IMR-90 (cell line): Measurements from ENCODE around the gene ADARB2. TPM values are rescaled to one million over a fixed set of nuclear protein-coding genes. Genes with fewer than 3 reads are reported as not detected.

ENCODE experiments used
- ATAC-seq: fragments of 200-7000 bp; cut with Tn5 transposase; 2 replicates; pipeline ENCODE4 v1.9.1; 2020; ENCODE audit warnings: low read depth, mild to moderate bottlenecking, moderate library complexity
- BruUV-seq: library from RNA; stranded (reverse); fragments of 400-500 nt; replicated peaks from 2 replicates; lab custom pipeline; 2021; lab: Mats Ljungman, UMichigan
- CTCF ChIA-PET: fragments of 300-600 bp; formaldehyde crosslinking; extraction: SDS; loops from one replicate; lab custom pipeline; 2021; ENCODE audit warnings: antibody characterized with exemption; lab: Yijun Ruan, JAX
- POLR2A ChIA-PET: fragments of 300-600 bp; sonication (Branson Sonifier 250); formaldehyde crosslinking; loops from one replicate; lab custom pipeline; 2022; ENCODE audit warnings: antibody characterized with exemption; ENCODE audit not compliant: unreplicated experiment; lab: Charles Lee
- DNase-seq: peaks from one replicate; pipeline ENCODE4 v3.0.0; 2013
- H2AFZ ChIP-seq: replicated peaks from 2 replicates; pipeline ENCODE3; 2013; ENCODE audit warnings: low read length, mild to moderate bottlenecking; ENCODE audit not compliant: poor library complexity
- H2AK5ac ChIP-seq: 2 replicates; pipeline ENCODE4 v1.6.1; 2013; ENCODE audit warnings: low read depth, low read length, inconsistent platforms
- H2AK9ac ChIP-seq: replicated peaks from 2 replicates; pipeline ENCODE3; 2013; ENCODE audit warnings: mild to moderate bottlenecking, low read depth, low read length, moderate library complexity; ENCODE audit not compliant: poor library complexity
- H2BK120ac ChIP-seq: 2 replicates; pipeline ENCODE4 v1.6.1; 2013; ENCODE audit warnings: low read depth, low read length, inconsistent platforms
- H2BK15ac ChIP-seq: 3 replicates; pipeline ENCODE4 v1.6.1; 2013; ENCODE audit warnings: low read depth, low read length, inconsistent platforms
- H2BK20ac ChIP-seq: 2 replicates; pipeline ENCODE4 v1.6.1; 2013; ENCODE audit warnings: low read depth, mild to moderate bottlenecking, inconsistent platforms, low read length, moderate library complexity
- H2BK5ac ChIP-seq: 2 replicates; pipeline ENCODE4 v1.6.1; 2013; ENCODE audit warnings: mild to moderate bottlenecking, low read depth, low read length, inconsistent platforms; ENCODE audit not compliant: poor library complexity, severe bottlenecking
- H3K14ac ChIP-seq: replicated peaks from 2 replicates; pipeline ENCODE4 v1.6.1; 2013; ENCODE audit warnings: low read depth, low read length, inconsistent platforms
- H3K18ac ChIP-seq: 2 replicates; pipeline ENCODE4 v1.6.1; 2013; ENCODE audit warnings: low read depth, low read length, control low read depth
- H3K23ac ChIP-seq: 2 replicates; pipeline ENCODE4 v1.6.1; 2013; ENCODE audit warnings: low read depth, low read length, inconsistent platforms
- H3K27ac ChIP-seq: 2 replicates; pipeline ENCODE4 v1.5.1; 2013; ENCODE audit warnings: mild to moderate bottlenecking, control low read depth, low read length; ENCODE audit not compliant: insufficient read depth
- H3K27me3 ChIP-seq: 2 replicates; pipeline ENCODE4 v1.6.1; 2013; ENCODE audit warnings: low read length; ENCODE audit not compliant: control insufficient read depth, insufficient read depth
- H3K36me3 ChIP-seq: 2 replicates; pipeline ENCODE4 v1.6.1; 2013; ENCODE audit warnings: low read length, mixed read lengths; ENCODE audit not compliant: control insufficient read depth, insufficient read depth
- H3K4ac ChIP-seq: 2 replicates; pipeline ENCODE4 v1.6.1; 2013; ENCODE audit warnings: low read depth, low read length, inconsistent platforms
- H3K4me1 ChIP-seq: 2 replicates; pipeline ENCODE4 v1.6.1; 2013; ENCODE audit warnings: low read length, mixed read lengths; ENCODE audit not compliant: control insufficient read depth, insufficient read depth
- H3K4me2 ChIP-seq: 2 replicates; pipeline ENCODE4 v1.6.1; 2013; ENCODE audit warnings: low read depth, mild to moderate bottlenecking, control low read depth, low read length, moderate library complexity
- H3K4me3 ChIP-seq: 2 replicates; pipeline ENCODE4 v1.5.1; 2013; ENCODE audit warnings: low read depth, mild to moderate bottlenecking, control low read depth, low read length, moderate library complexity; ENCODE audit not compliant: insufficient read depth
- H3K56ac ChIP-seq: 2 replicates; pipeline ENCODE4 v1.6.1; 2013; ENCODE audit warnings: low read length, inconsistent platforms; ENCODE audit not compliant: insufficient read depth; ENCODE audit errors: extremely low read depth
- H3K79me1 ChIP-seq, 2 experiments: 2 replicates each; pipeline ENCODE4 v1.6.1; 2013; ENCODE audit warnings: low read length in 2 of 2, inconsistent platforms in 1 of 2, low read depth in 1 of 2
- H3K9ac ChIP-seq: 2 replicates; pipeline ENCODE4 v1.6.1; 2013; ENCODE audit warnings: low read depth, low read length, control low read depth
- H3K9me1 ChIP-seq: 2 replicates; pipeline ENCODE4 v1.6.1; 2013; ENCODE audit warnings: low read length, inconsistent platforms; ENCODE audit not compliant: insufficient read depth
- H3K9me3 ChIP-seq: 2 replicates; pipeline ENCODE4 v1.6.1; 2013; ENCODE audit warnings: low read length; ENCODE audit not compliant: control insufficient read depth, insufficient read depth
- H4K20me1 ChIP-seq: 2 replicates; pipeline ENCODE4 v1.6.1; 2013; ENCODE audit warnings: low read length, inconsistent platforms; ENCODE audit not compliant: insufficient read depth
- H4K5ac ChIP-seq: 2 replicates; pipeline ENCODE4 v1.6.1; 2013; ENCODE audit warnings: mild to moderate bottlenecking, low read depth, low read length, control low read depth
- H4K8ac ChIP-seq, 2 experiments: 2 replicates each; pipeline ENCODE4 v1.6.1; 2013; ENCODE audit warnings: low read depth in 2 of 2, low read length in 2 of 2, control low read depth in 1 of 2, inconsistent platforms in 1 of 2
- H4K91ac ChIP-seq: 2 replicates; pipeline ENCODE4 v1.6.1; 2013; ENCODE audit warnings: low read depth, low read length, inconsistent platforms; ENCODE audit not compliant: insufficient read depth
- BHLHE40 ChIP-seq: fragments of 150-350 bp; IDR thresholded peaks from 2 replicates; pipeline ENCODE4 v1.6.1; 2016; ENCODE audit warnings: mild to moderate bottlenecking, low read depth, low read length
- CHD1 ChIP-seq: IDR thresholded peaks from 2 replicates; pipeline ENCODE4 v1.6.1; 2012; ENCODE audit warnings: low read depth, low read length, improper control_type of control experiment
- CTCF ChIP-seq: conservative IDR thresholded peaks from 2 replicates; pipeline ENCODE4 v1.5.1; 2012; ENCODE audit warnings: mild to moderate bottlenecking, low read depth, low read length, improper control_type of control experiment
- ELK1 ChIP-seq: fragments of 150-350 bp; IDR thresholded peaks from 2 replicates; pipeline ENCODE4 v1.6.1; 2016; ENCODE audit warnings: low read depth, mild to moderate bottlenecking, low read length, moderate library complexity, borderline replicate concordance
- MAFK ChIP-seq: IDR thresholded peaks from 2 replicates; pipeline ENCODE4 v1.6.1; 2012; ENCODE audit warnings: low read depth, low read length, improper control_type of control experiment
- MAZ ChIP-seq: IDR thresholded peaks from 2 replicates; pipeline ENCODE4 v1.6.1; 2012; ENCODE audit warnings: low read depth, mild to moderate bottlenecking, low read length, improper control_type of control experiment, moderate library complexity, borderline replicate concordance
- MXI1 ChIP-seq: IDR thresholded peaks from 2 replicates; pipeline ENCODE4 v1.6.1; 2012; ENCODE audit warnings: low read depth, mild to moderate bottlenecking, low read length, moderate library complexity, borderline replicate concordance
- NFE2L2 ChIP-seq: fragments of 150-350 bp; IDR thresholded peaks from 2 replicates; pipeline ENCODE4 v1.6.1; 2016; ENCODE audit warnings: low read depth, mild to moderate bottlenecking, low read length
- RCOR1 ChIP-seq: IDR thresholded peaks from 2 replicates; pipeline ENCODE4 v1.6.1; 2012; ENCODE audit warnings: mild to moderate bottlenecking, low read length, improper control_type of control experiment; ENCODE audit not compliant: insufficient replicate concordance
- RFX5 ChIP-seq: IDR thresholded peaks from 2 replicates; pipeline ENCODE4 v1.8.0; 2012; ENCODE audit warnings: low read depth, mild to moderate bottlenecking, low read length, moderate library complexity
- SMC3 ChIP-seq: fragments of 150-350 bp; IDR thresholded peaks from 2 replicates; pipeline ENCODE4 v1.6.1; 2016; ENCODE audit warnings: low read depth, mild to moderate bottlenecking, antibody characterized with exemption, low read length, moderate library complexity
- USF2 ChIP-seq: fragments of 150-350 bp; IDR thresholded peaks from 2 replicates; pipeline ENCODE4 v1.6.1; 2017; ENCODE audit warnings: mild to moderate bottlenecking, antibody characterized with exemption, low read length, low read depth
- WGBS, 2 experiments: methylation state at CpG; one replicate each; pipeline versions ENCODE4 v1.1.5 to v1.1.7; 2013; ENCODE audit warnings: missing lambda C conversion rate in 2 of 2; ENCODE audit not compliant: insufficient read length in 1 of 2; ENCODE audit errors: extremely low coverage in 2 of 2; 5-methylcytosine and 5-hydroxymethylcytosine counted together
- dilution Hi-C: fragments of 300-500 bp; cut with HindIII; formaldehyde crosslinking; loops from one replicate; pipeline ENCODE4 v1.14.3; 2018; ENCODE audit warnings: low sequenced_read_pairs; ENCODE audit not compliant: unreplicated experiment
- in situ Hi-C: fragments of 300-500 bp; cut with MboI; formaldehyde crosslinking; loops from 3 replicates; pipeline ENCODE4 v1.14.3; 2019; ENCODE audit warnings: low sequenced_read_pairs, inconsistent platforms, mixed read lengths
- intact Hi-C: fragments of 100-400 bp; cut with micrococcal nuclease; formaldehyde crosslinking; loops from 2 replicates; pipeline ENCODE4 v1.10.0; 2022
- polyA plus RNA-seq, 3 experiments: library from polyadenylated mRNA; depleted of rRNA; stranded (reverse); fragments of >200 nt; gene quantifications; 2 replicates each; pipeline ENCODE4 v1.2.3, GENCODE V29; 2012; ENCODE audit warnings: low replicate concordance in 1 of 3
- total RNA-seq: library from RNA; depleted of rRNA; stranded (reverse); fragments of >200 nt; gene quantifications from 2 replicates; pipeline ENCODE4 v1.2.3, GENCODE V29; 2012

Gene ADARB2
- total and polyA plus RNA-seq, 2 of the 4 experiments (the other 2 are of a cell fraction) = not detected

GRCh38 chr10:1174022-1174421 lies 563.3 kb downstream of the ADARB2 start:
- intact Hi-C loops = no loop called here
- Histone ChIP-seq H3K9me1 (no peaks in the 10 kb centered on the region; the same call in 1 of the 2 replicates), H4K8ac (no peak overlapping the region), H2BK20ac (no peak overlapping the region), H4K91ac (no peak overlapping the region), H3K14ac (no peak overlapping the region), H3K4me3 (no peak overlapping the region), H4K5ac (no peak overlapping the region), H3K9ac (no peak overlapping the region), H3K27ac (no peak overlapping the region), H2AFZ (no peak overlapping the region), H3K4ac (no peak overlapping the region), H4K20me1 (no peaks in the 10 kb centered on the region), H3K56ac (no peak overlapping the region; the same call in 1 of the 2 replicates), H2BK5ac (no peak overlapping the region), H3K36me3 (no peaks in the 10 kb centered on the region), H3K18ac (no peak overlapping the region), H2BK120ac (no peak overlapping the region), H3K79me1 (no peaks in the 10 kb centered on the region), H3K4me1 (no peaks in the 10 kb centered on the region), H3K27me3 (no peaks in the 10 kb centered on the region; the same call in 1 of the 2 replicates), H2AK5ac (no peak overlapping the region), H2AK9ac (no peak overlapping the region), H3K9me3 (no peaks in the 10 kb centered on the region), H2BK15ac (no peak overlapping the region), H3K4me2 (no peak overlapping the region), H3K23ac (no peak overlapping the region)
- TF ChIP-seq SMC3 (no peak), MXI1 (no peak), MAFK (no peak), NFE2L2 (no peak), USF2 (no peak), MAZ (no peak), RCOR1 (no peak), RFX5 (no peak), CTCF (no peak), BHLHE40 (no peak), ELK1 (no peak), CHD1 (no peak)
- no peak for ATAC-seq
- no TSS peak for BruUV-seq
- 33% methylated on average over 1 of the region's 5 CpGs; no CpG with 5 or more reads in 1 of the 2 experiments for WGBS, 2 experiments
- POLR2A ChIA-PET = no interaction called here
- dilution Hi-C loops = no loop called here
- DNase-seq = no peak
- CTCF ChIA-PET = no interaction called here
- in situ Hi-C loops = no loop called here
